CD4-positive, alpha-beta T cell (primary cell): ENCODE measurements around the gene SNRNP200. TPM values are rescaled to one million over a fixed set of nuclear protein-coding genes. Genes with fewer than 3 reads are reported as not detected.

Source experiments
- ATAC-seq: fragments of 200-7000 bp; cut with Tn5 transposase; one replicate; pipeline ENCODE4 v1.10.0; 2022; ENCODE audit warnings: mild to moderate bottlenecking; ENCODE audit not compliant: poor library complexity
- CTCF ChIA-PET: fragments of 350-600 bp; sonication (Branson Sonifier 250); formaldehyde crosslinking; loops from one replicate; lab custom pipeline; 2021; ENCODE audit warnings: antibody characterized with exemption, inconsistent platforms; lab: Charles Lee
- POLR2A ChIA-PET: fragments of 350-600 bp; sonication (Branson Sonifier 250); formaldehyde crosslinking; loops from one replicate; lab custom pipeline; 2021; ENCODE audit warnings: antibody characterized with exemption, inconsistent platforms; lab: Charles Lee
- DNase-seq, 14 experiments: peaks; one replicate each; pipeline ENCODE4 v3.0.0-alpha.2; 2013 to 2020; ENCODE audit warnings: mixed read lengths in 2 of 14
- H3K27ac ChIP-seq, 2 donors: one replicate each; pipeline versions ENCODE4 v1.5.1 to v1.7.0; 2013; ENCODE audit warnings: low read length in 2 of 2, low read depth in 1 of 2, mild to moderate bottlenecking in 1 of 2
- H3K27me3 ChIP-seq, 2 experiments: 1 replicate in 1 of 2; 2 replicates in 1 of 2; pipeline versions ENCODE4 v1.6.1 to v1.7.0; 2013; ENCODE audit warnings: low read length in 2 of 2, control low read depth in 1 of 2, mild to moderate bottlenecking in 1 of 2, moderate library complexity in 1 of 2; ENCODE audit not compliant: insufficient read depth in 2 of 2, control insufficient read depth in 1 of 2
- H3K36me3 ChIP-seq: one replicate; pipeline ENCODE4 v1.6.1; 2013; ENCODE audit warnings: low read length, control low read depth; ENCODE audit not compliant: insufficient read depth
- H3K4me1 ChIP-seq: one replicate; pipeline ENCODE4 v1.6.1; 2013; ENCODE audit warnings: low read length, control low read depth; ENCODE audit not compliant: insufficient read depth
- H3K4me3 ChIP-seq: one replicate; pipeline ENCODE4 v1.5.1; 2013; ENCODE audit warnings: mild to moderate bottlenecking, low read length, moderate library complexity
- H3K9me3 ChIP-seq, 2 experiments: 1 replicate in 1 of 2; 2 replicates in 1 of 2; pipeline versions ENCODE4 v1.6.1 to v1.7.0; 2013; ENCODE audit warnings: low read length in 2 of 2, mild to moderate bottlenecking in 2 of 2, control low read depth in 1 of 2, moderate library complexity in 1 of 2; ENCODE audit not compliant: control insufficient read depth in 1 of 2, insufficient read depth in 1 of 2
- H3K27ac Mint-ChIP-seq: one replicate; pipeline ENCODE4 v1.8.0; 2020; ENCODE audit warnings: mixed read lengths
- H3K27me3 Mint-ChIP-seq: one replicate; pipeline ENCODE4 v1.8.0; 2021; ENCODE audit warnings: mixed read lengths
- H3K36me3 Mint-ChIP-seq: one replicate; pipeline ENCODE4 v1.8.0; 2021; ENCODE audit warnings: low read depth, mixed read lengths
- H3K4me1 Mint-ChIP-seq: one replicate; pipeline ENCODE4 v1.8.0; 2021; ENCODE audit warnings: low read depth, mixed read lengths
- H3K4me3 Mint-ChIP-seq: one replicate; pipeline ENCODE4 v1.8.0; 2020; ENCODE audit warnings: mild to moderate bottlenecking, mixed read lengths
- H3K9me3 Mint-ChIP-seq: one replicate; pipeline ENCODE4 v1.8.0; 2020; ENCODE audit warnings: mixed read lengths
- intact Hi-C, 2 experiments: fragments of 100-400 bp; cut with DNase I in 1 of 2; cut with micrococcal nuclease in 1 of 2; formaldehyde crosslinking; loops; one replicate each; pipeline versions ENCODE4 v1.15.1 to v1.9.0; 2023 to 2025; cut with DNase I, micrococcal nuclease
- total RNA-seq, 174 experiments: library from RNA in 2 of 174; stranded (reverse) in 2 of 174; gene quantifications; one replicate each; pipeline ENCODE4 v1.2.3 and lab custom pipeline; 2021 to 2026
- TF ChIP-seq, protein P1 (sequence below): fragments of 200-600 bp; IDR thresholded peaks from one replicate; pipeline ENCODE4 v1.8.0; 2022; ENCODE audit warnings: antibody characterized with exemption, mild to moderate bottlenecking

SNRNP200 gene
- total RNA-seq, 2 experiments from 2014 or later: 274 to 297 TPM

DNA sequence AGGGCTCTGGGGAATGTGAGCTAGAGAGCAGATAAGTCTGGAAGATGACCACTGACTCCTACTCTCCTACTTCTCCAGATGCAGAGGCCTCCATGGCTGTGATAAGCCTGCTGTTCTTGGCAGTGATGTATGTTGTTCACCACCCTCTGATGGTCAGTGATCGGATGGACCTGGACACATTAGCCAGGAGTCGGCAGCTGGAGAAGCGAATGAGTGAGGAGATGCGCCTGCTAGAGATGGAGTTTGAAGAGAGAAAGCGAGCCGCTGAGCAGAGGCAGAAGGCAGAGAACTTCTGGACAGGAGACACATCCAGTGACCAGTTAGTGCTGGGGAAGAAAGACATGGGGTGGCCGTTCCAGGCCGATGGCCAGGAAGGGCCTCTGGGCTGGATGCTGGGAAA is 21.2 kb upstream of the SNRNP200 start:
- Mint-ChIP-seq H3K27me3 (peaks cover 3% of the 10 kb centered on the region), H3K4me1 (peaks cover 28% of the 10 kb centered on the region), H3K36me3 (peaks cover 8% of the 10 kb centered on the region), H3K27ac (peak overlapping the region; percentile 83), H3K9me3 (no peaks in the 10 kb centered on the region), H3K4me3 (peak overlapping the region; percentile 38)
- ChIA-PET CTCF (interaction anchor here (1.3 kb wide), 1 partner anchor 18 kb away, joined by 5 read pairs; no protein-coding TSS in a partner anchor), POLR2A (interaction anchor here (1.6 to 7.1 kb wide), 4 partner anchors 8 to 211 kb away, joined by 5 to 59 read pairs (median 22); partner anchors contain the start of genes ARID5A, NCAPH and SNRNP200)
- no peak for ATAC-seq
- intact Hi-C loops: loop anchor here in 1 of 2 experiments (10.0 kb wide), 1 partner anchor 122 kb away; the partner anchor contains the start of gene STARD7
- H3K4me1 ChIP-seq: peaks cover 41% of the 10 kb centered on the region
- H3K9me3 ChIP-seq: no peaks in the 10 kb centered on the region
- DNase-seq: no peak
- H3K4me3 ChIP-seq: no peak overlapping the region
- peaks cover 13% of the 10 kb centered on the region for H3K36me3 ChIP-seq
- H3K27me3 ChIP-seq: no peaks in the 10 kb centered on the region
- H3K27ac ChIP-seq: peak overlapping the region in 1 of 2 donors; percentile 37
- TF ChIP-seq, protein P1, sequence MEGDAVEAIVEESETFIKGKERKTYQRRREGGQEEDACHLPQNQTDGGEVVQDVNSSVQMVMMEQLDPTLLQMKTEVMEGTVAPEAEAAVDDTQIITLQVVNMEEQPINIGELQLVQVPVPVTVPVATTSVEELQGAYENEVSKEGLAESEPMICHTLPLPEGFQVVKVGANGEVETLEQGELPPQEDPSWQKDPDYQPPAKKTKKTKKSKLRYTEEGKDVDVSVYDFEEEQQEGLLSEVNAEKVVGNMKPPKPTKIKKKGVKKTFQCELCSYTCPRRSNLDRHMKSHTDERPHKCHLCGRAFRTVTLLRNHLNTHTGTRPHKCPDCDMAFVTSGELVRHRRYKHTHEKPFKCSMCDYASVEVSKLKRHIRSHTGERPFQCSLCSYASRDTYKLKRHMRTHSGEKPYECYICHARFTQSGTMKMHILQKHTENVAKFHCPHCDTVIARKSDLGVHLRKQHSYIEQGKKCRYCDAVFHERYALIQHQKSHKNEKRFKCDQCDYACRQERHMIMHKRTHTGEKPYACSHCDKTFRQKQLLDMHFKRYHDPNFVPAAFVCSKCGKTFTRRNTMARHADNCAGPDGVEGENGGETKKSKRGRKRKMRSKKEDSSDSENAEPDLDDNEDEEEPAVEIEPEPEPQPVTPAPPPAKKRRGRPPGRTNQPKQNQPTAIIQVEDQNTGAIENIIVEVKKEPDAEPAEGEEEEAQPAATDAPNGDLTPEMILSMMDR: no peak

DNA sequence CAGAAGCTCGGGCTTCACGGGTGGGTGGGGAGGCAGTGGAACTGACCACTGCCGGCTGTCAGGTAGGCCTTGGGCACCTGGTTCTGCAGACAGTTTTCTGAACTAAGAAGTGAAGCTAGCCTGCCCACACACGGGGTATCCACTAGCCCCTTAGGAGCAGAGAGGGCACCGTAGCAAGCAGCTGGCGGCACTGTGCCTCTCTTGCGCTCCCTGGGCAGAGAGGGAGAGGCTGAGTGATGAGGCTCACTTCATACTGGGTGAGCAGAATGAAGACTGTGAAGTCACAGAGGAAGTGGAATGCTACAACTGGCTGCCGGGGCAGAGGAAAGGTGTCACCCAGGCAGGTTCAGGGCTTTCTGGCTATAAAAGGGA is 20.5 kb upstream of the SNRNP200 start:
- ChIA-PET CTCF (interaction anchor here (0.9 to 1.3 kb wide), 2 partner anchors 11 to 19 kb away, joined by 3 to 5 read pairs; no protein-coding TSS in a partner anchor), POLR2A (interaction anchor here (1.1 to 7.1 kb wide), 6 partner anchors 9 to 212 kb away, joined by 3 to 59 read pairs (median 8); partner anchors contain the start of genes ARID5A, NCAPH and SNRNP200)
- peak overlapping the region; percentile 77 for H3K4me3 ChIP-seq
- Mint-ChIP-seq H3K27ac (peak overlapping the region; percentile 83), H3K4me3 (peak overlapping the region; percentile 88), H3K36me3 (peaks cover 8% of the 10 kb centered on the region), H3K4me1 (peaks cover 30% of the 10 kb centered on the region), H3K9me3 (no peaks in the 10 kb centered on the region), H3K27me3 (peaks cover 3% of the 10 kb centered on the region)
- no peaks in the 10 kb centered on the region for H3K9me3 ChIP-seq
- TF ChIP-seq, protein P1: no peak
- H3K36me3 ChIP-seq: peaks cover 13% of the 10 kb centered on the region
- H3K27me3 ChIP-seq: no peaks in the 10 kb centered on the region
- intact Hi-C loops: loop anchor here in 1 of 2 experiments (10.0 kb wide), 1 partner anchor 121 kb away; the partner anchor contains the start of gene STARD7
- ATAC-seq (peak; percentile 71), DNase-seq (peak in 12 of 14 experiments; percentile 35 to 86 (median 48))
- peaks cover 47% of the 10 kb centered on the region for H3K4me1 ChIP-seq
- H3K27ac ChIP-seq: peak overlapping the region in 1 of 2 donors; percentile 37

- no peaks in the 10 kb centered on the region for H3K9me3 Mint-ChIP-seq
- Histone ChIP-seq H3K27ac (peak within 1 kb of the TSS; percentile 29 to 47), H3K4me3 (peak within 1 kb of the TSS; percentile 77), H3K36me3 (peaks cover 13% of the 10 kb centered on the region), H3K4me1 (peaks cover 49% of the 10 kb centered on the region), H3K27me3 (no peaks in the 10 kb centered on the region), H3K9me3 (no peaks in the 10 kb centered on the region)
- DNase-seq (peak in 6 of 14 experiments; percentile 15 to 50 (median 46)), ATAC-seq (peak; percentile 4)
- H3K4me1 Mint-ChIP-seq: peaks cover 36% of the 10 kb centered on the region
- H3K27ac Mint-ChIP-seq: peak within 1 kb of the TSS; percentile 83
- TF ChIP-seq, protein P1: no peak
- peaks cover 8% of the 10 kb centered on the region for H3K36me3 Mint-ChIP-seq
- intact Hi-C loops: loop anchor here in 1 of 2 experiments (10.0 kb wide), 1 partner anchor 120 kb away; the partner anchor contains the start of gene STARD7
- peak within 1 kb of the TSS; percentile 88 for H3K4me3 Mint-ChIP-seq
- ChIA-PET POLR2A (interaction anchor here (0.9 to 7.1 kb wide), 7 partner anchors 9 to 213 kb away, joined by 3 to 59 read pairs (median 6); partner anchors contain the start of genes ARID5A, NCAPH and SNRNP200), CTCF (interaction anchor here (0.9 to 1.3 kb wide), 3 partner anchors 11 to 156 kb away, joined by 3 to 5 read pairs (median 3); no protein-coding TSS in a partner anchor)
- peaks cover 3% of the 10 kb centered on the region for H3K27me3 Mint-ChIP-seq
Observed at GRCh38 chr2:96325041-96325883, 19.9 kb upstream of the SNRNP200 start, which contains the start of gene ITPRIPL1. TSS of gene ITPRIPL1 (plus strand) at chr2:96325317. CDS start at chr2:96325840, 523 bp downstream.
